ENCODE measurements around the gene NRF1.

DNA sequence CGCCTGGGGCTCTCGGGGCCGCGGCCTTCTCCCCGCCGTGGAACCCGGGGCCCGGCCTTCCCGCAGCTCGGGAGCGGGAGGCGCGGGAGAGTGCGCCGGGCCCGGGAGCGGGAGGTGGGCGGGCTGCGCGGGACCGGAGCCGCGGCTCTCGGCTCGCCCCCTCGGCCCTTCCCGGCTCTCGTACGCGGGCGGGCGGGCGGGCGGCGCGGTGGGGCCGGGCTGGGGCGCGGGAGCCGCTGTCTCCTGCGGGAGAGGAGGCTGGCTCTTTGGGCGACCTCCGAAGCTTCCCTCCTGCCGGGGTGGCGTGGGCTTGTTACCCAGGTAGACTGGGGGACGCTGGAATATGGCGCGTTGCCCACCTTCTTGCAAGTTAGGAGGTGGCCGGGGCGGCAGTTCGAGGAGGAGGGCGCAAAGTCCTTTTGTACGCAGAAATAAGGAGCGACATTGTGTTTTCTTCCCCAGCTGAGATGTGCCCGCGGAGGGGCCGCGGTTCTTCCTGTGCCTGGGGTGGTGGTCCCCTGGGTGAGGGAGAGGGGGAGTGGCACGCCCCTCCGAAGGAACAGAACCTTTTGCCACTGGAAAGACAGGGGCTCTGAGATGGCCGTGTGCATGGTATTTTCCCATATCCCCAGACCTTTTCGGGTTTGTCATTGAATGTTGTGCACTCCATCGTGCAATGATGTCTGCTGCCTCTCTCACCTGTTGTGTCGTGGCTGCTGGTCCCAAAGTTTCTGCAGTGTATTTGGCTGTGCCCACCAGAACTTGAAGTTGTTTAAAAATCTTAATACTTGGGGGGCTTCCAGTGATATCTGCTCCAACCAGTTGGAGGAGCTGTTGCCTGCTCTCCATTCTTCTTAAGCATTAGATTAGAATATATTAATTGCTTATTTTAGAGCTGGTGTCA, 844 bp downstream of the NRF1 start:
- TF ChIP-seq POLR2A (IDR thresholded peaks at IDR 0.05): no peak
- peak; percentile 44 to 54 (median 45) for TF ChIP-seq CTCF (IDR thresholded peaks at IDR 0.05)
- no peak for TF ChIP-seq EP300 (IDR thresholded peaks at IDR 0.05)

Data from tibial nerve (tissue), 4 donors.